HG03159 (cell line): ENCODE measurements around the gene EID3.

Experiments
- ATAC-seq: cut with Tn5 transposase; IDR thresholded peaks from one replicate; pipeline ENCODE4 v1.9.1; 2021; ENCODE audit warnings: mild to moderate bottlenecking, moderate library complexity; ENCODE audit not compliant: unreplicated experiment

Gene EID3

DNA sequence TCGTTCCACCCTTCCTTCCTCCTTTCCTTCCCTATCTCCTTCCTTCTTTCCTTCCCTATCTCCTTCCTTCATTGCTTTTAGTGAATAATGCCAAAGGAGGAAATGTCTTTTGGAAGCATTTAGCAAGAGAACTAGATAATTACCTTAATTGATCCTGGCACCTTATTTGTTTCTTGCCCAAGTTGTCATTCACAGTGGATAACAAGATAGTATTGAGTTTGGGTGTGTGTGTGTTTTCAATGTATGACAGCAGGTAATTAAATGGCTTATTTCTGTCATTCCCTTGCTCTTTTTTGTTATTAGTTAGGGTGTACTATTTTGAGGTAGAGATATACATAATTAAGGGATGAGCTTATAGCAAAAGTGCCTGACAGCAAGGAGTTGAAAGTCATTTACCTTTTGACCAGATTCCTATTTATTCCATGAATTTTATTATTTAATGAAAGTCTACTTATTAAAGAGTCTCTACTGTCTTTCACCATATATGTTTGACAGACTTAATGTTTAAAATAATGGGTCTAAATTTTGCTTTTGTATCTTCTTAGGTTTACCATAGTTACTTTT, 30.2 kb downstream of the EID3 start:
- no peak for ATAC-seq

DNA sequence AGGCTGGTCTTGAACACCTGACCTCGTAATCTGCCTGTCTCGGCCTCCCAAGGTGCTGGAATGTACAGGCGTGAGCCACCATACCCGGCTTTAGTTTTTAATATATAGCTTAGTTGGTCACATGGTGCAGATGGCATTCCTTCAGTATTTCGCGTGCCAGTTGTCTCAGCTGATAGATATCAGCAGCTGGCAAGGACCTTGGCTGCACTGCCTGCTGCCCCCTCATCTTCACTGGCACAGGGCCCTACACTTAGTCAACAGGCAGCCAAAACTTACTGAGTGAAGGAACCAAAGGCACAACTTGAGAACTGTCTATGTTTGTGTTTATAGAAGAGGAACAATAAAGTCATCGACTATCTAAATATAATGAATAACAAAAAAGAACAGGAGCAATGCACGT, 31.0 kb downstream of the EID3 start:
- ATAC-seq = no peak

DNA sequence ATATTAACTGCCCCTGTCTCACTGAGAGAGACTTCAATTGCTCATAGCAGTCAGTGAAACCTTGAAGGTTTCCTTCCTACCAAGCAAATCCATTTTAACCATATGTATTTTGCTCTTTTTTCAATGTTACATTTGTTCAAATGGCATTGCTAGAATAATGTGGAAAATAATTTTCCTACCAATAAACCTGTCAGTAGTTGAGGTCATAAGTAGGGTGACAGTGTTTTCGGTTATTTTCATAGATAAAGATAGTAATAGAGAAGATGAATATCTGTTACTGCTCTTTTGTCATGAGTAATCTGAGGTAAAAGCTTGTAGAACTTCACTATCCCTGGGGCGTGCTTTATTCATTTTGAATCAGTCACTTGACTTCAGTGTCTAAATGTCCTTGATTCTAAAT, 32.6 kb downstream of the EID3 start:
- no peak for ATAC-seq

GRCh38 chr12:104337030-104337558, 33.6 kb downstream of the EID3 start:
- ATAC-seq = no peak

- ATAC-seq = no peak
Observed at GRCh38 chr12:104339663-104340062, 36.1 kb downstream of the EID3 start.

GRCh38 chr12:104340177-104340576, 36.6 kb downstream of the EID3 start:
- ATAC-seq = no peak

- no peak for ATAC-seq
Observed at GRCh38 chr12:104340925-104341611, 37.5 kb downstream of the EID3 start.

DNA sequence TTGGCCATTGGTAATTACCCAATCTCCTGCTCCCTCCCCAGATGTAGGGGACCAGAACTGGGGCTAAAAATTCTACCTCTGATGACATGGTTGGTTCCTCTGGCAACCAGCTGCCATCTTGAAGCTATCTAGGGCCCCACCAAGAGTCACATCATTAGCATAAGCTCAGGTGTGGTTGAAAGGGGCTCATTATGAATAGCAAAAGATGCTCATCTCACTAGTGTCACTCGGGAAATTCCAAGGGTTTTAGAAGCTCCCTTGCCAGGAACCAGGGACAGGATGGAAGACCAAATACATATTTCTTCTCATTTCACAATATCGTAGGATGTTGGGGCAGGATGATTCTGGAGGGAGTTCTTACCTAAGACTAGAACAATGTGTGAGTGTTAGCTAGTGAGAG, 38.6 kb downstream of the EID3 start:
- no peak for ATAC-seq

DNA sequence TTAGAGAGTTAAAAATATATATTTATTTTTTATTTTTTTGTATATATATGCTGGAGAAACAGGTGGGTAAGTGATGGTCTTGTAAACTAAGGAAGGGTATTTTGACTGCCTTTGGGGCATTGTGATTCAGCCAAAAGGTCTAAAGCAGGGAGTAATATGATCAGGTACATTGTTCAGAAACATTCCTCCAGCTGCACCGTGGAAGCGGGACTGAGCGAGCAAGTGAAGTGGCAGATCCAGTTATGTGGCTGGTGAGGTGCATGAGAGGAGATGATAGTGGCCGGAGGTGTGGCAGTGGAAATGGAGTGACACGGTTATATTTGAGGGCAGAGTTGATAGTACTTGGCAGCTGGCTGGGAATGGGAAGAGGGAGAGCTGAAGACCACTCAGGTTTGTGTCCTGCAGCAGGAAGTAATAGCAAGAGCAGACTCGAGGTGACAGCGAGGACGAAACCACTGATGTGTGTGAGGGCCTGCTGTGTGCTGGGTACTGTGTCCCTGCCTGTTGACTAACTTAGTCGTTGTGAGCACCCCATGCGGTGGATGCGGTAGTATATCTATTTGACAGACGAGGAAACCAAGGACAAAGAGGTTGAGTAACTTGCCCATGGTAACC, 39.2 kb downstream of the EID3 start:
- ATAC-seq = no peak

DNA sequence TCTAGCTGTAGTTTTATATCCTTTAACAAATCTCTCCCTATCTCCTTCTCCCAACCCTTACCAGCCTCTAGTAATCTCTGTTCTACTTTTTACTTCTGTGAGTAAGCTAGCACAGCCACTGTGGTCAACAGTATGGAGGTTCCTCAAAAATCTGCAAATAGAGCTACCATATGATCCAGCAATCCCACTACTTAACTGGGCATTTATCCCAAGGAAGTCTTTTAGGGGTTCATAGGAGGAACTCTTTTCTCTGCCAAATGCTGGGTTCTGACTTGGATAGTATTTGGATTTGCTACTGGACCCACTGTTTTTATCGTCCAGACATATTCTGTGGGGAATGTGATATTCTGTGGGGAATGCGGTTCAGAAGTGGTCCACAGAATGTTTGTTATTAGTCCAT, 41.1 kb downstream of the EID3 start:
- ATAC-seq = no peak

DNA sequence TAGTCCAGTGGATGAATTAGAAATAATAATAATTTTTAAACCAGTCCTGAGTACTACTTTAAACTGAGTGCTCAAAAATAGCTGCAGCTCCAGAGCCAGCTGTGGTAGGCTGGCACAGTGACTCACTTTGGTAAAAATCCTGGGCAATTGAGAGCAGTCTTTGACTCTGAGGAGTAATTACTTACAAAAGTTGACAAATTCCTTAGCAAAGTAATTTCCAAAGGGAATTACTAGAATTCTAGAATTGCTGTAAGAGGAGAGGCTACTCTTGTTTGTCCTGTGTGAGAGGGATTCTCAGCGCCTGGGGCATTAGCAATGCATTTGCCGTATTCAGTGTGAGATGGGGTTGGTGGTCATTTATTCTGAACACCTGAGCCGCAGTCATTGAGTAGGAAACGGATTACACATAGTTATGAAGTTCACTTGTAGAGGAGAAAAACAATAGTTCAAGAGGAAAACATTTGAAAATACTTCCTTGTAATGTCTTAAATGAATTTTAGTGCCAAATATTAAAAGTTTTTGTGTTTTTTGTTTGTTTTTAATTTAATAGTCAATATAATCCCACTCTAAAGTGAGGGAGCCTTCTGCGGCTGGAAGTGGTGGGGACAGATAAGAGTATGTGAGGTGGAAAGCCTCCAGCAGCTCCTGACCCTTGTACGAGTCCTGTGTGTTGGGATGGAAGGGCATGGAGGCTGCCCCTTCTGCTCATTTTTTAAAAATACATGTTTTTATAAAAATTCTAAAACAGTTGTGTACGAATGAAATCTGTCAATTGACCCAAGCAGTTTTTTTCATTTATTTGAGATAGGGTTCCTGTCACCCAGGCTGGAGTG, 41.9 kb downstream of the EID3 start:
- no peak for ATAC-seq

DNA sequence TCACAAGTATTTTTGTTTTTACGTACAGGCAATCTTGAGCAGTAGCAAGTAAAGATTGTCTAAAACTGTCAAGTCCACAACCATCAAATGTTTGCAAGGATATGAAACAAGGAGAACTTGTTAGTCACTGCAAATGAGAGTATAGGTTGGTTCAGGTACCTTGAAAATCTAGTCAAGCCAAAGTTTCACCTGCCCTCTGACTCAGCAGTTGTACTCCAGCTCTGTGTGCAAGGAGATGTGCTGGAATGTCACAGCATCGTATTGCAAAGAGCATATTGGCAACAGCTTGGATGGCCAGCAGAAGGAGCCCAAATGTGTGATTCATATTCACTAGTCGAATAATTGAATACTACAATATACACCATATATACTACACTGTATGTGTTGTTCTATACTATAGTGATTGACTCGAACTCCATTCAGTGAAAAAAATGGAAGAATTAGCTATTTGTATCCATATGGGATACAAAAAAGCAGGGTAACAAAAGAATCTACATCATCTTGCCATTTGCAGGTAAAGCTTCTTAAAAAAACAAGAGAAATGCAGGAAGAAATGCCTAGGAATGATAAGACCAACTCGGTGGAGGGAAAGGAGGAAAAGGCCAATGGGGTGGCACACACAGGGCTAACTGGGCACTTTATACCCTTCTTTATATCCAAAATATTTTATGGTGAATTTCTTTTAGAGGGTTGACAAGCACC, 44.0 kb downstream of the EID3 start:
- no peak for ATAC-seq

GRCh38 chr12:104348283-104348993, 44.9 kb downstream of the EID3 start:
- no peak for ATAC-seq

- no peak for ATAC-seq
Observed at GRCh38 chr12:104348994-104349494, 45.5 kb downstream of the EID3 start.

DNA sequence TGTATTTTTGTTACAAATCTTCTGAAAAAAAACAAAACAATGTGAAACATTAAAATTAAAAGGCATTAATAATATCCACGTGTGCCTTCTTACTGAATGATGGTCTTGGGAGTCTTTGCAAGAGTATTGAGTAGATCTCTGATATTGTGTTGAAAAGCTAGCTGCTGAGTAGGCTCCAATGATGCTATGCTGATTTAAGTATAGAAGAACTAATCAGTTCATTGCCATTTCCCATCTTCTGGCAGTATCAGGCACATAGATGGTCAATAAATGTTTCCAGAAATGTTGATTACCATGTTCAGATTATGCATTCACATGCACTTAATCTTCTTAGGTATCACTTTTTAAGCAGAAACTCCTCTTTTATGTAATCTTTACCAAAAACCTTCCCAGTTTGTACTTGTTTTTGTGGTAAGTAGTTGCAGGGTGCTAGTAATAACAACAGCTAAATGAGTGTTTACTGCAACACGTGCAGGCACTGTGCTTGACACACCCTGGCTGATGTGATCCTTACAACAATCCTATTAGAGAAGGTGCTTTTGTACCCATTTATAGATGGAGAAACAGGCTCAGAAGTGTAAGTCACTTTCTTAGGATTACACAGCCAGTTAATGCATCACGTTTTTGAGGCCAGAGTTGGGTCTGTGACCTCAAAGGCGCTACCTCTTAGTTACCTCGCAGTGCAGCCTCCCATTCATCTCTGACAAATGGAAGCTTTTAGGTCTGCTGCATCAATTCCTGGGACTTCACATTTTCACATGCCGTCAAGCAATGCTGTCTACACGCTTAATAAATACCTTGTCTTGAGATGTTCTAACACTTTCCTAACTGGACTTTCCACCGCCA, 46.9 kb downstream of the EID3 start:
- no peak for ATAC-seq

DNA sequence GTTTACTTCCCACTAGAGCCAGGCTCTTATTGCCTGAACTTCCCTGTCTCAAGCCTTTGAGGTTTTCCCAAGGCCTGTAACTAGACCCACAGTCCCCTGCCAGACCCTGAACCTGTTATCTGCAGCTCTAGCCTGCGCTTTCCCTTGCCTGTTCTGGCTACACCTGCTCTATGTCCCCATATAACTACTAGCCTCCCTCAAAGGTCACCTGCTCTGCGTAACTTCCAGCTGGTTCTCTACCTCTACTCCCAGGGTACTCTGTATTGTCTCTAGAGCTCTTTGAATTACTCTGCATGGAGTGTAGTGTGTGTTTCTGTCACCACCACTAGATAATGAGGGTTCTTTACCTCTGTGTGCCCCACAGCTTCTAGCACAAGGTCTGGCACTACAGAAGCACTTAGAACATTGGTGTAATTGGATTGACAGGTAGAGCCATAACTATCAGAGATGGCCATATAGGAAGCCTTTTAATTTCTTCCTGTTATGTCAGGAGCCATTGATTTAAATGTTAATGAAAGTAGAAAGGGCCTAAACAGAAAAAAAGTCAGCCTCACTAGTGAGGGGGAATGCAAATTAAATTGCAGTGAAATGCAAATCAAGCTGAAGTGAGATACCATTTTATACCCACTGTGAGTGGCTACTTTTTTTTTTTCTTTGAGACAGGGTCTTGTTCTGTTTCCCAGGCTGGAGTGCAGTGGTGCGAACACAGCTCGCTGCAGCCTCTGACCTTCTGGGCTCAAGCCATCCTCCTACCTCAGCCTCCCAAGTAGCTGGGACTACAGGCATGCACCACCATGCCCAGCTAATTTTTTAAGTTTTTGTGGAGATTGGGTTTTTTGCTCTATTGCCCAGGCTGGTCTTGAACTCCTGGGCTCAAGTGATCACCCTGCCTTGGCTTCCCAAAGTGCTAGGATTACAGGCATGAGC, 47.8 kb downstream of the EID3 start:
- no peak for ATAC-seq

GRCh38 chr12:104352106-104352713, 48.7 kb downstream of the EID3 start:
- no peak for ATAC-seq
